HepG2 (cell line): ENCODE data around the gene ACTR3. TPM values are rescaled to one million over a fixed set of nuclear protein-coding genes. Genes with fewer than 3 reads are reported as not detected.

ENCODE experiments used
- ATF1 ChIP-seq: IDR thresholded peaks from 2 replicates; pipeline ENCODE4 v1.6.1; 2016; ENCODE audit warnings: mild to moderate bottlenecking, control low read depth
- ATF7-NPFF ChIP-seq: sonication (generic); formaldehyde crosslinking; IDR thresholded peaks from 2 replicates; pipeline ENCODE4 v1.8.1; 2023; ENCODE audit warnings: mild to moderate bottlenecking, low read depth, missing genetic modification reagents, moderate library complexity
- ERF ChIP-seq: IDR thresholded peaks from 2 replicates; pipeline ENCODE4 v1.6.1; 2018; ENCODE audit warnings: missing biosample characterization, missing genetic modification reagents
- HMGXB4 ChIP-seq, 2 experiments: sonication (generic) in 1 of 2; formaldehyde crosslinking in 1 of 2; IDR thresholded peaks; 2 replicates each; pipeline versions ENCODE4 v1.4.0 to v1.6.1; 2018 to 2020; ENCODE audit warnings: missing genetic modification reagents in 2 of 2, borderline replicate concordance in 1 of 2, low read depth in 1 of 2, mild to moderate bottlenecking in 1 of 2, missing biosample characterization in 1 of 2
- MIXL1 ChIP-seq: IDR thresholded peaks from 2 replicates; pipeline ENCODE4 v1.6.1; 2016
- NFKB2 ChIP-seq: sonication (generic); formaldehyde crosslinking; IDR thresholded peaks from 2 replicates; pipeline ENCODE4 v1.4.0; 2020; ENCODE audit warnings: missing genetic modification reagents, borderline replicate concordance
- PPARG ChIP-seq: conservative IDR thresholded peaks from 2 replicates; pipeline ENCODE4 v1.6.1; 2016; ENCODE audit warnings: missing biosample characterization, missing genetic modification reagents
- SMARCE1 ChIP-seq: fragments of 450-650 bp; IDR thresholded peaks from 2 replicates; pipeline ENCODE4 v1.6.1; 2017; ENCODE audit warnings: borderline replicate concordance
- SOX13 ChIP-seq, 3 experiments: fragments of 450-650 bp in 1 of 3; sonication (generic) in 1 of 3; formaldehyde crosslinking in 1 of 3; IDR thresholded peaks in 2 of 3; conservative IDR thresholded peaks in 1 of 3; 2 replicates each; pipeline versions ENCODE4 v1.5.0 to v1.6.1; 2016 to 2020; ENCODE audit warnings: antibody characterized with exemption in 1 of 3, mild to moderate bottlenecking in 1 of 3, missing compliant biosample characterization in 1 of 3, missing genetic modification reagents in 1 of 3, moderate library complexity in 1 of 3
- SOX5 ChIP-seq: IDR thresholded peaks from 2 replicates; pipeline ENCODE4 v1.6.1; 2016; ENCODE audit warnings: borderline replicate concordance
- SOX6 ChIP-seq, 2 experiments: fragments of 450-650 bp in 1 of 2; sonication (generic) in 1 of 2; formaldehyde crosslinking in 1 of 2; IDR thresholded peaks; 2 replicates each; pipeline versions ENCODE4 v1.4.0 to v1.6.1; 2017 to 2020; ENCODE audit warnings: antibody characterized with exemption in 1 of 2, mild to moderate bottlenecking in 1 of 2, missing genetic modification reagents in 1 of 2
- TGIF2 ChIP-seq: IDR thresholded peaks from 2 replicates; pipeline ENCODE4 v1.6.1; 2016; ENCODE audit warnings: control low read depth, missing compliant biosample characterization
- THYN1 ChIP-seq: sonication (generic); formaldehyde crosslinking; IDR thresholded peaks from 2 replicates; pipeline ENCODE4 v1.8.1; 2023; ENCODE audit warnings: low read depth, mild to moderate bottlenecking, moderate library complexity, missing genetic modification reagents, borderline replicate concordance
- ZFP82 ChIP-seq: sonication (generic); formaldehyde crosslinking; IDR thresholded peaks from 2 replicates; pipeline ENCODE4 v1.5.1; 2020; ENCODE audit warnings: mild to moderate bottlenecking, missing genetic modification reagents, borderline replicate concordance
- ZMAT3 ChIP-seq: sonication (generic); formaldehyde crosslinking; conservative IDR thresholded peaks from 2 replicates; pipeline ENCODE4 v1.7.0; 2021; ENCODE audit warnings: missing genetic modification reagents
- ZNF407 ChIP-seq: sonication (generic); formaldehyde crosslinking; IDR thresholded peaks from one replicate; pipeline ENCODE4 v1.5.1; 2020; ENCODE audit warnings: mild to moderate bottlenecking, missing genetic modification reagents; ENCODE audit errors: not compliant biosample characterization
- ZNF563 ChIP-seq: sonication (generic); formaldehyde crosslinking; IDR thresholded peaks from 2 replicates; pipeline ENCODE4 v1.8.0; 2022; ENCODE audit warnings: mild to moderate bottlenecking, moderate library complexity, missing genetic modification reagents
- polyA plus RNA-seq, 8 experiments: library from polyadenylated mRNA; depleted of rRNA in 3 of 8; stranded (reverse) in 7 of 8; unstranded in 1 of 8; fragments of >200 nt; fragmentation: Illumina TruSeq in 4 of 8; extraction: Trizol in 4 of 8; gene quantifications; 2 replicates each; pipeline versions ENCODE4 v1.2.1 to v1.2.3, GENCODE V29; 2011 to 2016; ENCODE audit warnings: low read depth in 4 of 8, missing spikeins in 1 of 8, mixed read lengths in 1 of 8; ENCODE audit not compliant: insufficient read depth in 1 of 8
- total RNA-seq, 5 experiments: library from RNA; depleted of rRNA; stranded (reverse); fragments of >200 nt; fragmentation: Illumina TruSeq; extraction: Trizol; gene quantifications; 2 replicates each; pipeline ENCODE4 v1.2.3, GENCODE V29; 2016; ENCODE audit warnings: low read depth in 1 of 5

ACTR3 gene
- total and polyA plus RNA-seq, 2 of the 13 experiments (the other 11 are each of a cell fraction or from before 2014, with no cell fraction given), result 123 to 225 TPM

- TF ChIP-seq NFKB2 (CRISPR knock-in tag), result no peak
- no peak for TF ChIP-seq ZFP82
- TF ChIP-seq ZNF563 (CRISPR knock-in tag), result no peak
- TF ChIP-seq ZNF407 (CRISPR knock-in tag), result no peak
- TF ChIP-seq ERF (CRISPR knock-in tag), result peak; percentile 83; the same call in 1 of the 2 replicates
- TF ChIP-seq PPARG, result peak; percentile 66
- 0 out of 2 replicates have a peak, but pooled peaks have one; percentile 42 for TF ChIP-seq ZMAT3 (CRISPR knock-in tag)
- no peak for TF ChIP-seq SOX13 (IDR thresholded peaks at IDR 0.05)
- TF ChIP-seq SOX13 (CRISPR knock-in tag; conservative IDR thresholded peaks at IDR 0.05 in 1 of 2, IDR thresholded peaks at IDR 0.05 in 1 of 2), result peak in 1 of 2 experiments; percentile 69; a peak in 2 of 4 replicates
- TF ChIP-seq ATF1 (CRISPR knock-in tag), result 0 out of 2 replicates have a peak, but pooled peaks have one; percentile 13
- peak; percentile 27 to 64; a peak in 1 of 4 replicates for TF ChIP-seq HMGXB4 (CRISPR knock-in tag; IDR thresholded peaks at IDR 0.05; ENCODE audit: borderline replicate concordance in 1 of 2, low read depth in 1 of 2)
- no peak for TF ChIP-seq ATF7-NPFF
- no peak for TF ChIP-seq SMARCE1
- peak; percentile 73 for TF ChIP-seq MIXL1
- TF ChIP-seq SOX5 (CRISPR knock-in tag), result peak; percentile 66
- TF ChIP-seq THYN1 (CRISPR knock-in tag), result 0 out of 2 replicates have a peak, but pooled peaks have one; percentile 66
- TF ChIP-seq TGIF2, result peak; percentile 58; the same call in 1 of the 2 replicates
- no peak for TF ChIP-seq SOX6 (IDR thresholded peaks at IDR 0.05)
- TF ChIP-seq SOX6 (CRISPR knock-in tag; IDR thresholded peaks at IDR 0.05), result peak; percentile 72
These were observed 75.8 kb downstream of the ACTR3 start (continued) for GRCh38 chr2:113965644-113966043.
